BJ (cell line): ENCODE measurements around the gene C11orf24. TPM values are rescaled to one million over a fixed set of nuclear protein-coding genes. Genes with fewer than 3 reads are reported as not detected.

Experiments used
- CTCF ChIA-PET: fragments of 350-600 bp; formaldehyde crosslinking; extraction: SDS; loops from one replicate; lab custom pipeline; 2021; ENCODE audit warnings: antibody characterized with exemption, inconsistent platforms; lab: Yijun Ruan, JAX
- POLR2A ChIA-PET: fragments of 300-600 bp; sonication (Branson Sonifier 250); formaldehyde crosslinking; extraction: SDS; loops from one replicate; lab custom pipeline; 2021; ENCODE audit warnings: antibody characterized with exemption; lab: Charles Lee
- DNase-seq: peaks from one replicate; pipeline ENCODE4 v3.0.0-alpha.2; 2011; ENCODE audit warnings: low read depth
- H3K27me3 ChIP-seq: 2 replicates; pipeline ENCODE4 v1.6.0; 2011; ENCODE audit warnings: low read length; ENCODE audit not compliant: control insufficient read depth, insufficient read depth
- H3K36me3 ChIP-seq: 2 replicates; pipeline ENCODE4 v1.5.1; 2011; ENCODE audit warnings: low read length; ENCODE audit not compliant: control insufficient read depth, insufficient read depth
- H3K4me3 ChIP-seq: 2 replicates; pipeline ENCODE4 v1.5.1; 2011; ENCODE audit warnings: low read depth, mild to moderate bottlenecking, control low read depth, low read length
- CTCF ChIP-seq: IDR thresholded peaks from 2 replicates; pipeline ENCODE4 v1.5.1; 2011; ENCODE audit warnings: low read depth, mild to moderate bottlenecking, control low read depth, inconsistent platforms, low read length, moderate library complexity; ENCODE audit not compliant: insufficient read depth
- polyA plus RNA-seq: library from polyadenylated mRNA; depleted of rRNA; stranded (reverse); fragments of >200 nt; gene quantifications from 2 replicates; pipeline ENCODE4 v1.2.3, GENCODE V29; 2011

The C11orf24 gene
- polyA plus RNA-seq, 1 experiment = 97.3 TPM

- ChIA-PET POLR2A (no interaction called here), CTCF (interaction anchor here (0.6 to 2.4 kb wide), 3 partner anchors 12 to 222 kb away, joined by 3 to 15 read pairs (median 5); no protein-coding TSS in a partner anchor)
- no peak for TF ChIP-seq CTCF
- Histone ChIP-seq H3K4me3 (no peak overlapping the region), H3K27me3 (no peaks in the 10 kb centered on the region; the same call in 1 of the 2 replicates), H3K36me3 (no peaks in the 10 kb centered on the region)
- no peak for DNase-seq
Observed at GRCh38 chr11:68309621-68310185, 37.9 kb upstream of the C11orf24 start.

GRCh38 chr11:68308068-68308467 is 36.3 kb upstream of the C11orf24 start:
- Histone ChIP-seq H3K27me3 (no peaks in the 10 kb centered on the region; the same call in 1 of the 2 replicates), H3K36me3 (no peaks in the 10 kb centered on the region), H3K4me3 (no peak overlapping the region)
- no peak for TF ChIP-seq CTCF
- POLR2A ChIA-PET = interaction anchor here (0.6 kb wide), 1 partner anchor 152 kb away, joined by 4 read pairs; no protein-coding TSS in a partner anchor
- DNase-seq = no peak
- CTCF ChIA-PET = interaction anchor here (1.0 to 1.6 kb wide), 2 partner anchors 9 to 77 kb away, joined by 4 to 5 read pairs; no protein-coding TSS in a partner anchor

- H3K36me3 ChIP-seq = no peaks in the 10 kb centered on the region
- no peak for TF ChIP-seq CTCF
- H3K4me3 ChIP-seq = no peak overlapping the region
- CTCF ChIA-PET = interaction anchor here (2.0 kb wide), 1 partner anchor 9 kb away, joined by 13 read pairs; no protein-coding TSS in a partner anchor
- no peaks in the 10 kb centered on the region; the same call in 1 of the 2 replicates for H3K27me3 ChIP-seq
- no peak for DNase-seq
- POLR2A ChIA-PET = no interaction called here
Observed at GRCh38 chr11:68306636-68307035, 34.9 kb upstream of the C11orf24 start.

GRCh38 chr11:68303982-68304780 is 32.4 kb upstream of the C11orf24 start:
- no peak for DNase-seq
- Histone ChIP-seq H3K27me3 (no peaks in the 10 kb centered on the region; the same call in 1 of the 2 replicates), H3K4me3 (no peak overlapping the region), H3K36me3 (no peaks in the 10 kb centered on the region)
- CTCF ChIA-PET = interaction anchor here (0.8 to 1.9 kb wide), 5 partner anchors 12 to 95 kb away, joined by 3 to 7 read pairs (median 4); no protein-coding TSS in a partner anchor
- TF ChIP-seq CTCF = no peak
- POLR2A ChIA-PET = no interaction called here

- POLR2A ChIA-PET = no interaction called here
- Histone ChIP-seq H3K4me3 (no peak overlapping the region), H3K27me3 (no peaks in the 10 kb centered on the region; the same call in 1 of the 2 replicates), H3K36me3 (no peaks in the 10 kb centered on the region)
- CTCF ChIA-PET = interaction anchor here (1.9 kb wide), 1 partner anchor 94 kb away, joined by 7 read pairs; no protein-coding TSS in a partner anchor
- DNase-seq = no peak
- TF ChIP-seq CTCF = no peak
Observed at GRCh38 chr11:68303083-68303482, 31.3 kb upstream of the C11orf24 start.
